Liver (tissue), 3 donors: Measurements from ENCODE around the gene FGF1.
"Not testable (repeated sequence)": the region's sequence is repeated elsewhere in the genome, so short reads cannot be mapped to it uniquely, and the experiment has no call there.

Source experiments
- CTCF ChIP-seq: fragments of 150-350 bp; IDR thresholded peaks from 2 replicates; pipeline ENCODE4 v1.5.1; 2017; ENCODE audit warnings: improper control_type of control experiment, low read depth, low read length; ENCODE audit not compliant: missing input control
- EGR1 ChIP-seq, 2 donors: IDR thresholded peaks; 2 replicates each; pipeline ENCODE4 v1.6.1; 2016 to 2018; ENCODE audit warnings: antibody characterized with exemption in 2 of 2, low read depth in 2 of 2
- GABPA ChIP-seq, 2 donors: IDR thresholded peaks in 1 of 2; conservative IDR thresholded peaks in 1 of 2; 2 replicates each; pipeline ENCODE4 v1.6.1; 2016; ENCODE audit warnings: antibody characterized with exemption in 2 of 2, mild to moderate bottlenecking in 1 of 2, moderate library complexity in 1 of 2
- HNF4G ChIP-seq: IDR thresholded peaks from 2 replicates; pipeline ENCODE4 v1.6.1; 2016; ENCODE audit warnings: antibody characterized with exemption
- JUND ChIP-seq, 2 donors: IDR thresholded peaks; 2 replicates each; pipeline ENCODE4 v1.6.1; 2016; ENCODE audit warnings: antibody characterized with exemption in 2 of 2
- RAD21 ChIP-seq, 2 donors: IDR thresholded peaks; 2 replicates each; pipeline ENCODE4 v1.6.1; 2016; ENCODE audit warnings: antibody characterized with exemption in 2 of 2, mild to moderate bottlenecking in 2 of 2
- REST ChIP-seq: IDR thresholded peaks from 2 replicates; pipeline ENCODE4 v1.6.1; 2016; ENCODE audit warnings: antibody characterized with exemption, mild to moderate bottlenecking
- SP1 ChIP-seq: IDR thresholded peaks from 2 replicates; pipeline ENCODE4 v1.6.1; 2018; ENCODE audit warnings: antibody characterized with exemption, mild to moderate bottlenecking
- TF ChIP-seq, protein P1 (sequence below): IDR thresholded peaks from 2 replicates; pipeline ENCODE4 v1.6.1; 2016; ENCODE audit warnings: antibody characterized with exemption
- TF ChIP-seq, protein P2 (sequence below): IDR thresholded peaks from 2 replicates; pipeline ENCODE4 v1.6.1; 2016; ENCODE audit warnings: antibody characterized with exemption
- donor health status: healthy.
- donor health status: healthy.

- TF ChIP-seq CTCF; REST; EGR1 (IDR thresholded peaks at IDR 0.05; ENCODE audit: low read depth in 2 of 2); SP1; HNF4G; RAD21 (IDR thresholded peaks at IDR 0.05); GABPA (IDR thresholded peaks at IDR 0.05 in 1 of 2, conservative IDR thresholded peaks at IDR 0.05 in 1 of 2); JUND (IDR thresholded peaks at IDR 0.05): not testable (repeated sequence)
- TF ChIP-seq, protein P1, sequence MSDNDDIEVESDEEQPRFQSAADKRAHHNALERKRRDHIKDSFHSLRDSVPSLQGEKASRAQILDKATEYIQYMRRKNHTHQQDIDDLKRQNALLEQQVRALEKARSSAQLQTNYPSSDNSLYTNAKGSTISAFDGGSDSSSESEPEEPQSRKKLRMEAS, result not testable (repeated sequence)
- TF ChIP-seq, protein P2, sequence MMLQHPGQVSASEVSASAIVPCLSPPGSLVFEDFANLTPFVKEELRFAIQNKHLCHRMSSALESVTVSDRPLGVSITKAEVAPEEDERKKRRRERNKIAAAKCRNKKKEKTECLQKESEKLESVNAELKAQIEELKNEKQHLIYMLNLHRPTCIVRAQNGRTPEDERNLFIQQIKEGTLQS, result not testable (repeated sequence)
These were observed 37.8 kb downstream of the FGF1 start for GRCh38 chr5:142648108-142648507.
